Motor neuron (in vitro differentiated cells): ENCODE measurements around the gene PPIB. TPM values are rescaled to one million over a fixed set of nuclear protein-coding genes. Genes with fewer than 3 reads are reported as not detected.

Experiments used
- ATAC-seq, 8 experiments: fragments of 200-7000 bp; cut with Tn5 transposase; replicated peaks in 6 of 8; 2 replicates each; pipeline ENCODE4 v1.8.0; 2021; ENCODE audit warnings: mild to moderate bottlenecking in 8 of 8, moderate library complexity in 8 of 8
- H3K27ac ChIP-seq, 2 donors: fragments of 250-450 bp; sonication (Bioruptor Pico); 2 replicates each; pipeline ENCODE4 v1.9.0; 2021; ENCODE audit warnings: antibody characterized with exemption in 2 of 2, mild to moderate bottlenecking in 2 of 2, moderate library complexity in 1 of 2
- H3K4me1 ChIP-seq, 2 donors: fragments of 250-450 bp; sonication (Bioruptor Pico); replicated peaks in 1 of 2; 2 replicates each; pipeline ENCODE4 v1.6.1; 2021; ENCODE audit warnings: antibody characterized with exemption in 2 of 2, mild to moderate bottlenecking in 2 of 2, moderate library complexity in 1 of 2
- H3K4me3 ChIP-seq, 5 donors: fragments of 250-450 bp; sonication (Bioruptor Pico); 2 replicates each; pipeline ENCODE4 v1.9.0; 2021; ENCODE audit warnings: antibody characterized with exemption in 5 of 5, mild to moderate bottlenecking in 5 of 5, moderate library complexity in 4 of 5
- WGBS, 10 experiments: fragments of 450-650 bp; shearing (Covaris generic); methylation state at CpG; one replicate each; pipeline ENCODE4 v1.0.0; 2022; 5-methylcytosine and 5-hydroxymethylcytosine counted together
- in situ Hi-C, 9 experiments: fragments of 400-800 bp; cut with MboI; loops; one replicate each; pipeline ENCODE4 v1.15.0; 2021; ENCODE audit warnings: low sequenced_read_pairs in 9 of 9, low pct_unique_long_range_greater_than_20kb in 2 of 9; ENCODE audit not compliant: unreplicated experiment in 9 of 9
- total RNA-seq, 8 experiments: library from RNA; unstranded; fragments of 300-600 nt; gene quantifications; 2 replicates each; pipeline versions ENCODE4 v1.2.3 to v1.2.4, GENCODE V29; 2022

Gene PPIB
- total RNA-seq, 8 experiments from 2014 or later = 281 to 1,089 (median 441) TPM

DNA sequence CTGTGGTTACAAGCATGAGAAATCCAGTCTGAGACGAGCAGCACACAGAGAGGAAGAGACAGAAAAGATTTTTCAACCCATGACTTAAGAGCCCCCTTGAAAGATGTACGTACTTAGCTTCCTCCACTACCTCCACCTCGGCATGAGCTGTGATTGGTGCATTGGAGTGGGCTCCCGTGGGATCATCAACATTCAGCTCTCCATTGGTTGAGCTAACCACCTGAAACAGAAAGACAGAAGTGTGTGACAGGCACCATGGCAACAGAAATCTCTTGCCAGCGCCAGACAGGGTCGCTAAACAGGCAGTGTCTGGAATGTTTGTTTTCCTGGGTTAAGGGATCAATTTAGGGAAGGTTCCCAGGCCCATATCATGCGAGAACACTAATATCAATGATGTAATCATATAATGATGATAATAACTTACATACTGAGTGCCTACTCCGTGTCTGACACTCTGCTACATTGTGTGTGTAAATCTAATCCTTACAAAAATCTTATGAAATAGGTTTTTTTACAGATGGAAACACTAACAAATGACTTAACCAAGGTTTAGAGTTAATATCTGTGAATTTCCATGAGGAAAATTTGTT, 17.5 kb upstream of the PPIB start:
- in situ Hi-C loops = no loop called here
- Histone ChIP-seq H3K27ac (no peak overlapping the region), H3K4me1 (peaks cover 8 to 9% of the 10 kb centered on the region in 2 donors), H3K4me3 (no peak overlapping the region)
- WGBS, 10 experiments = 54 to 96% (median 77%) methylated on average over 1 to 7 of the region's 8 CpGs; no CpG with 5 or more reads in 2 of the 10 experiments
- peak in 5 of 8 experiments; percentile 74 to 97 (median 93) for ATAC-seq

DNA sequence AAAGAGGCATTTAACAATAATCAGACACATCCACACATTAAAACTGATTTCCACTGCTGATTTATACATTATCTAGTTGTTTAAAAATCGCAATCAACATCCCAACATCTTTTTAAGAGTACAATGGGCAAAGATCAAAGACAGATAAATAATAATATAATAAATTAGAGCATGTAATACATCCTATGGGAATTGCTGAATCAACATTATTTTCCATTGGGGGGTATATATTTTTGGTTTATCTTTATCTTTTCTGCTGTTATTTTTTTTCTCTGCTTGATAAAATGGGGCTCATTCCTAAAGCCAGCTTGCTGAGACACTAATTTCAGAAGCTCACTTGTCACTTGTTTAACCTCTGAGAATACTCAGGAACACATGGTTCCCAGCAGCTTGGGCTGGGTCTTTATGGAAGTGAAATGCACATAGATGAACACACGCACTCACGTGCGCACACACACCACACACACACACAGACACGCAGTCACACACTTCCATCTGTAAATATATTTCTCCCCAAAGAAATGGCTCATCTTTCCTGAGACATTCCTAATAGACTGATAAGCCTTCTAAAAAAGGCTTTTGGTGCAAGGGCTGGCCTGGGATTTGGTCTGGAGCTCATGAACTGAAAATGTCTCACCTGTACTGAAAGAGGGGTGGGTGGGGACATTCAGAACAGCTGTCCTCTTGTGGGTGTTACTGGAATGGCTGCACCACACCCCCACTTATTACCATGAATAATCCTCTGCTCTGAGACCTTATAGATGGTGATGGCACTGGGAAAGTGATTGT, 3.5 kb upstream of the PPIB start:
- peak in 3 of 8 experiments; percentile 2 to 10 (median 5) for ATAC-seq
- Histone ChIP-seq H3K27ac (no peak overlapping the region), H3K4me1 (peaks cover 14 to 17% of the 10 kb centered on the region in 2 donors), H3K4me3 (no peak overlapping the region)
- in situ Hi-C loops = no loop called here
- 9 to 100% (median 83%) methylated on average over 1 to 5 of the region's 5 CpGs; no CpG with 5 or more reads in 1 of the 10 experiments for WGBS, 10 experiments

DNA sequence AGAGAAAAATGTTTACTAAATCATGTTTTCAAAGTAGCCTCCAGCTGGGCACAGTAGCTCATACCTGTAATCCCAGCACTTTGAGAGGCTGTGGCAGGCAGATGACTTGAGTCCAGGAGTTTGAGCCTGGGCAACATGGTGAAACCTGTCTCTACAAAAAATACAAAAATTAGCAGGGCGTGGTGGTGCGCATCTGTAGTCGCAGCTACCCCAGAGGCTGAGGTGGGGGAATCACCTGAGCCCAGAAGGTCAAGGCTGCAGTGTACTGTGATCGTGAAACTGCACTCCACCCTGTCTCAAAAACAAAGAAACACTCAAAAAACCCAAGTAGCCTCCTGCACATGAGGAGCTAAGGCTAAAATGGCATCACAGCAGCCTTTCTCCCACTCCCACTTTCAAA, 1.6 kb upstream of the PPIB start:
- peaks cover 18 to 20% of the 10 kb centered on the region in 2 donors for H3K4me1 ChIP-seq
- WGBS, 10 experiments = 60 to 100% (median 100%) methylated on average over 1 to 3 of the region's 4 CpGs; no CpG with 5 or more reads in 5 of the 10 experiments
- in situ Hi-C loops = no loop called here
- no peak overlapping the region for H3K27ac ChIP-seq
- no peak for ATAC-seq
- H3K4me3 ChIP-seq = no peak overlapping the region

DNA sequence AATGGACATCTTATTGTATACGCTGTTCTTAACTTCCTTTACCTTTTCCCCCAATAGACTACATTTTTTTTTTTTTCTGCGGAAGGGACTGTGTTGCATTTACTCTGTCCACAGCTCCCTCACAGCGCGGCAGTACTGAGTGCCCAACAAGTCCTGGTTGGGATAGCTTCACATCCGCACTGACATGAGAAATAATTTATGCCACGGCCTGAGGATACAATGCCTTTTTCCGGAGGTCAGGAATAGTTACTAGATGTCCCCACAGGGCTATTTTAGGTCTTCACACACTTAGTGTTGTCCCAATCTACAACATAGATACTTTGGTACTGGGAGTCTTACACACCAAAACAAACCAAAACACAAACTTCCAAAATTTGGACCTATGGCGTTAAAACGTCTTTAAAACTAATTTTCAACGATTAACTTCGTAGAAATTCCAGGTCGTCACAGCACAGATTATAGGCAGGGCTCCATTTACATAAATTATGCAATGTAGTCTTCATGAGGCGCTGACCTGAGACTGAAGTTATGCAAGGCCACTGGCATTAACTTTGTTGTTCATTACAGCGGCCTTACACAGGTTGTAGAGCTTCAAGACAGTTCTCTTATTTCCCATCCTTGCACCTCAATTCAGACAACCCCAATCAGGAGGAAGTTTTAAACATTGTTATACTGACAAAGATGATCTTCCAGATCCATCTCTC, 989 bp upstream of the PPIB start:
- 7 to 77% (median 44%) methylated on average over 3 to 14 of the region's 14 CpGs for WGBS, 10 experiments
- Histone ChIP-seq H3K4me3 (peak overlapping the region; percentile 21 to 100 (median 79)), H3K27ac (peak overlapping the region; percentile 18 to 51), H3K4me1 (peaks cover 18 to 20% of the 10 kb centered on the region in 2 donors)
- in situ Hi-C loops = no loop called here
- ATAC-seq = peak; percentile 0 to 27 (median 4)

DNA sequence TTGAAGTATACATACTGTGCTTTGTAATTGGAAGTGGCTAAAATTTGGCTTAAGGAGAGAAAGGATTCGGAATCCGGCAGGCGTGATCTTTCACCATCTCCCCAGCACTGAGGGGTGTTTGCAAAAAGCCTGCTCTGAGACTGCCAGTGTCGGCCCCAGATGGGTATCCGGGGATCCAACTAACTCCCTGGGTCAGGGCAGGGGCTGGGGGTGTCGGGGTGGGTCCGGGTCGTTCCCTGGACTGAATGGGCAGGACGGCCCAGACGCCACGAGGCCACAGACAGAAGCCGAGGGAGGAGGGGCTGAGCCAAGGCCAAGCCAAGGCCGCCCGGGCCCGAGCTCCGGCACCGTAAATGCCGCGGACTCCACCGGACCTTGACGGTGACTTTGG, 349 bp downstream of the PPIB start:
- in situ Hi-C loops = no loop called here
- 0 to 2% methylated on average over 2 to 9 of the region's 21 CpGs; no CpG with 5 or more reads in 8 of the 10 experiments for WGBS, 10 experiments
- H3K4me3 ChIP-seq = peak overlapping the region; percentile 56 to 100 (median 80)
- ATAC-seq = peak; percentile 12 to 37 (median 31)
- H3K4me1 ChIP-seq = peaks cover 18 to 20% of the 10 kb centered on the region in 2 donors
- peak overlapping the region; percentile 82 to 84 for H3K27ac ChIP-seq

DNA sequence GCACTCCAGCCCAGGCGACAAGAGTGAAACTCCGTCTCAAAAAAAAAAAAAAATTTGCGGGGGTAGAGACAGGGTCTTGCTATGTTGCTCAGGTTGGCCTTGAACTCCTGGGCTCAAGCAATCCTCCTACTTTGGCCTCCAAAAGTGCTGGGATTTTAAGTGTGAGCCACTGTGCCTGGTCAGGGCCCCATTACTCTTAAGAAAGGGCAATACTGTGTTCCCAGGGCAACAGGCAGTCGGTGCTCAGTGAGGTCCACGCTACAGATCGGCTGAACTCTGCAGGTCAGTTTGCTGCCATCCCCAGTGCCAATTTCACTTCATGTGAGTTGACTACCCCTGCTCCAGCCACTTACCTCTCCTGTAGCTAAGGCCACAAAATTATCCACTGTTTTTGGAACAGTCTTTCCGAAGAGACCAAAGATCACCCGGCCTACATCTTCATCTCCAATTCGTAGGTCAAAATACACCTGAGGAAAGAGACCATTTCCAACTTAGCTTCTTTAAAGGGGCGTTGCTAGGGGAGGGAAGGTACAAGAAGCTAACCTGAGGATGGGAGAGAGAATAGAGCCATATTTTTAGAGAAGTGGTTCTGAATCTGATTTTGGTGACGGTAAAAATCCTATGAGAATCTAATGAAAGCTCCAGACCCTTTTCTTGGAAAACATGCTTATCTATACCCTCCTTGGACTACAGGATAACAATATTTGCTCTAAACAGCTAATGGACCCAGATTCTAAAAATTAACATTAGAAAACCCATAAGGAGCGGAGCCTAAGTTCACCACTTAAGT, 939 bp downstream of the PPIB start:
- H3K4me3 ChIP-seq = peak overlapping the region; percentile 56 to 100 (median 80)
- H3K27ac ChIP-seq = peak overlapping the region; percentile 82 to 84
- in situ Hi-C loops = no loop called here
- WGBS, 10 experiments = 0 to 73% (median 43%) methylated on average over 2 to 7 of the region's 12 CpGs; no CpG with 5 or more reads in 3 of the 10 experiments
- peaks cover 18 to 20% of the 10 kb centered on the region in 2 donors for H3K4me1 ChIP-seq
- no peak for ATAC-seq

DNA sequence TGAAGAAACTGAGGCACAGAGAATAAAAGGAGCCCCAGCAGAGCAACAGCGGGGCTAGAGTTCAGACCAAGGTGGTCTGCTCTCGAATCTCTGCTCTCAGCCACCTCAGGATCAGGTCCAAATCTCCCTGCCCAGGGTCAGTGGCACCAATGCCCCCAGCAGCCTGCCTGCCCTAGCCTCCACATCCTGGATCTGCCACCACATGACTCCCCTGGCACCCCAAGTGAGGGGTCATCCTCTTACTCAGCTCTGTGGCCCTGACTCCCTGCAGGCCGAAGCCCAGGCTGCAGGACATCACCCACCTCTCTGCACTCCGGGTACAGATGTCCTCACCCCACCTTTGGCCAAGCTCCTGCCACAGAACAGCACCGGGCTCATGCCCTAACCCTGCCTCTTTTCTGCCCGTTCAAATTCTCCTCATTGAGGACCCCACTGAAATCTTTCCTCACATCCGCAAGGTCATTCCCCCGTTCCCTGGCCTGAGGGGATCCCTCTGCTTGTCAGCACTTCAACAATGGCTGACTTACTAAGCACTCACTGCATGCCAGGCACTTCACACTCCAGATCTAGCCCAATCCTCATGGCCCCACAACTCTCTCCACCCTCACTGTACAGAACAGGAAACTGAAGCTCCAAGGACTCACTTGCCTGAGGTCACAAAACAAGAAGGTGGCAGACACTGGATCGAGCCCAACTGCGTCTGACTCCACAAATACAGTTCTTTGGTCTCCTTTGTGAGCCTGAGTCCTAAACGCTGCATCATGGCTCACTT, 4.3 kb downstream of the PPIB start:
- no peak for ATAC-seq
- WGBS, 10 experiments = 60 to 100% (median 91%) methylated on average over 1 to 10 of the region's 11 CpGs; no CpG with 5 or more reads in 1 of the 10 experiments
- Histone ChIP-seq H3K4me3 (no peak overlapping the region), H3K4me1 (peaks cover 11 to 13% of the 10 kb centered on the region in 2 donors), H3K27ac (no peak overlapping the region)
- in situ Hi-C loops = no loop called here

DNA sequence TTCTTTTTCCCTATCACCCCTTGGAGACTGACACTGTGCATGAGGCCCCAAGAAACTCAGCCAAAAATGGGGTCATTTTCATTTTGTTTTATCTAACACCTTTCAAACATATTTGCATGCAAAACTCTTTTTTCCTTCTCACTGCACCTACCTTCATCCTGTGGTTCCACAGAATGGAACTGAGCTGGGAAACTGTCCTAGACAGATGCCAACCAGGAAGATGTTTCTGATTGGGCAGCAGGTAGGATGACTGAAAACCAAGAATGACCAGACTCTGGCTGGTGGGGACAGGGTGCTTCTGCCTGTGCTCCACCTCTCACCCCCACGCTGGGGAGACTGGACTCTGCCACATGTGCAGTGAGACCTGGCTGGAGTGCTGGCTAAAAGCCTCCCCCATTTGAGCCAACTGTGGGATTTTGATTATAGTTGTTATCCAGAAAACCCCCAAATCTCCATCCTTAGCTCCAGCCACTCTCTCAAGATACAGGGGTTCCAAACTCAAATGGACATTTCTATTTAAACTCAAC, 5.2 kb downstream of the PPIB start:
- H3K4me3 ChIP-seq = no peak overlapping the region

DNA sequence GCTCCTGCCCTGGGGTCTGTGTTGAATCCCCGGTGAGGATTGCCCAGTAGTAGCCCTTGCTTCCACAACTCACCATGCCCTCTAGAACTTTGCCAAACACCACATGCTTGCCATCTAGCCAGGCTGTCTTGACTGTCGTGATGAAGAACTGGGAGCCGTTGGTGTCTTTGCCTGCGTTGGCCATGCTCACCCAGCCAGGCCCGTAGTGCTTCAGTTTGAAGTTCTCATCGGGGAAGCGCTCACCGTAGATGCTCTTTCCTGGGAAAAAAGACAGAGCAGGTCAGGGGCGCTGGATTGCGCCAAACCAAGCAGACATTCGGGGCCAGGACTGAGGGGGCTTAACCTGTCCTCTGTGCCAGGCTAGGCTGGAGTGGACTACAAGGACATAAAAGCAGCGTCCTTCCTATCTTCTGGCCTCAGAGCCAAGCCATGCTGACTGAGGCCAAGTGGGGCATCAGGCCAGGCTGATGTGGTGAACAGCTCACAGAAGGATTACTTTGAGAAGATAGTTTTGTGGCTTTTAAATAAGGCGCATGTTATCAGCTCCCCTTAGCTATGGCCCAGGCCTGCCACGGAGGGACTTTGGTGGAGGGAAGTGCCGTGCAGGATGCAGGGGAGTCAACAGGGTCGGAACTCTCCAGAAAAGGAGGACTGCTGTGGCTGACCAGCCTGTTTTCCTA, 6.0 kb downstream of the PPIB start:
- H3K27ac ChIP-seq = no peak overlapping the region
- no peak for ATAC-seq
- in situ Hi-C loops = no loop called here
- 53 to 100% (median 94%) methylated on average over 1 to 7 of the region's 16 CpGs; no CpG with 5 or more reads in 2 of the 10 experiments for WGBS, 10 experiments
- H3K4me1 ChIP-seq = peaks cover 8 to 18% of the 10 kb centered on the region in 2 donors
- no peak overlapping the region for H3K4me3 ChIP-seq

More for the DNA sequence above, 5.2 kb downstream of the PPIB start:
- ATAC-seq = no peak
- Histone ChIP-seq H3K27ac (no peak overlapping the region), H3K4me1 (peaks cover 10 to 15% of the 10 kb centered on the region in 2 donors)
- in situ Hi-C loops = no loop called here
- 83 to 100% (median 93%) methylated on average over 1 of the region's 1 CpG; no CpG with 5 or more reads in 6 of the 10 experiments for WGBS, 10 experiments

DNA sequence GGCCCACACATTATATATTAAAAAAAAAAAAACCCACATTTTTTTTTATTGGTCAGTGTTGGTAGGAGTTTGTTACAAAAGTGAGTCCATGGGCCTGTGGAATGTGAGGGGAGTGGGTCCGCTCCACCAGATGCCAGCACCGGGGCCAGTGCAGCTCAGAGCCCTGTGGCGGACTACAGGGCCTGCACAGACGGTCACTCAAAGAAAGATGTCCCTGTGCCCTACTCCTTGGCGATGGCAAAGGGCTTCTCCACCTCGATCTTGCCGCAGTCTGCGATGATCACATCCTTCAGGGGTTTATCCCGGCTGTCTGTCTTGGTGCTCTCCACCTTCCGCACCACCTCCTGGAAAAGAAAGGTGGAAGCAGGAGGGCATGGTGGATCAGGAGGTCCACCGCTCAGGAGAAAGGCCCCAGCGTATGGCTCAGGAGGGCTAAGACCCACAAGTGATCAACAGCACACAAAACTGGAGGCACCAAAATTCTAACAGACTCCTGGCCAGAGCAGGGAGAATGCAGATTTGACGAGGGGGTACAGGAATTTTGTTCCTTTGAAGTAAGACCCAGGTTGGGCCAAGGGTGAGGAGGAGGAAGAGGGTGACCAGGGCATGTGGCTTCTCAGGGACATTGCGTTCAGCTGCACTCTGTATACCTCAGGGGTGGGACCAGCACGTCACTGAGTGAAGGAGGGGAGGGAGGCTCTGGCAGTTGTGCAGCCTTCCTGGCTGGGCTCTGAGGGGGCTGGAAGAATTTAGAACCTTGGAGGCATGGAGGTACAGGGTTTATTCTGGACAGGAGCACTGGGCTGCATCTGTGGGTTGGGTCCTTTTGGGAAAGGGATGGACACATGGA, 6.8 kb downstream of the PPIB start:
- H3K27ac ChIP-seq = no peak overlapping the region
- H3K4me3 ChIP-seq = no peak overlapping the region
- WGBS, 10 experiments = 60 to 100% (median 88%) methylated on average over 1 to 5 of the region's 15 CpGs; no CpG with 5 or more reads in 2 of the 10 experiments
- peaks cover under 1 to 10% of the 10 kb centered on the region in 2 donors for H3K4me1 ChIP-seq
- ATAC-seq = no peak
- in situ Hi-C loops = no loop called here
